Type B pancreatic cell (in vitro differentiated cells): ENCODE data around the gene CNTN2. TPM values are rescaled to one million over a fixed set of nuclear protein-coding genes. Genes with fewer than 3 reads are reported as not detected.

Source experiments
- DNase-seq: peaks from one replicate; pipeline ENCODE4 v3.0.0; 2021; ENCODE audit warnings: mixed read lengths; ENCODE audit not compliant: unreplicated experiment; ENCODE audit errors: extremely low spot score
- H3K27ac Mint-ChIP-seq: 2 replicates; pipeline ENCODE4 v1.8.0; 2021; ENCODE audit warnings: mild to moderate bottlenecking, mixed read lengths
- H3K27me3 Mint-ChIP-seq: 2 replicates; pipeline ENCODE4 v1.8.0; 2021; ENCODE audit warnings: mixed read lengths
- H3K36me3 Mint-ChIP-seq: 2 replicates; pipeline ENCODE4 v1.8.0; 2021; ENCODE audit warnings: mixed read lengths
- H3K4me1 Mint-ChIP-seq: one replicate; pipeline ENCODE4 v1.8.0; 2021; ENCODE audit warnings: mixed read lengths; ENCODE audit not compliant: unreplicated experiment
- H3K4me3 Mint-ChIP-seq: 2 replicates; pipeline ENCODE4 v1.8.0; 2021; ENCODE audit warnings: mild to moderate bottlenecking, mixed read lengths
- H3K9me3 Mint-ChIP-seq: 2 replicates; pipeline ENCODE4 v1.8.0; 2021; ENCODE audit warnings: mixed read lengths
- CTCF ChIP-seq: fragments of 200-600 bp; sonication (generic); conservative IDR thresholded peaks from 2 replicates; pipeline ENCODE4 v1.5.0; 2021; ENCODE audit warnings: antibody characterized with exemption, mild to moderate bottlenecking
- total RNA-seq: library from RNA; stranded (reverse); gene quantifications from 2 replicates; pipeline ENCODE4 v1.2.1, GENCODE V29; 2021; ENCODE audit warnings: low replicate concordance

Gene CNTN2
- total RNA-seq, 1 donor from 2014 or later, result 6.3 TPM

GRCh38 chr1:205073511-205073910 lies 30.5 kb downstream of the CNTN2 start:
- Mint-ChIP-seq H3K27ac (no peak overlapping the region), H3K36me3 (no peaks in the 10 kb centered on the region), H3K4me1 (no peaks in the 10 kb centered on the region), H3K9me3 (no peaks in the 10 kb centered on the region), H3K27me3 (peaks cover 4% of the 10 kb centered on the region), H3K4me3 (no peak overlapping the region)
- TF ChIP-seq CTCF, result no peak
- DNase-seq, result no peak

- Mint-ChIP-seq H3K27ac (no peak overlapping the region), H3K4me1 (no peaks in the 10 kb centered on the region), H3K27me3 (no peaks in the 10 kb centered on the region), H3K4me3 (no peak overlapping the region), H3K36me3 (no peaks in the 10 kb centered on the region), H3K9me3 (no peaks in the 10 kb centered on the region)
- no peak for DNase-seq
- no peak for TF ChIP-seq CTCF
Observed at GRCh38 chr1:205074084-205074483, 31.1 kb downstream of the CNTN2 start.

GRCh38 chr1:205074513-205074912 lies 31.5 kb downstream of the CNTN2 start:
- no peak for DNase-seq
- no peaks in the 10 kb centered on the region for H3K9me3 Mint-ChIP-seq
- H3K27ac Mint-ChIP-seq, result no peak overlapping the region
- TF ChIP-seq CTCF, result no peak
- H3K27me3 Mint-ChIP-seq, result no peaks in the 10 kb centered on the region
- no peaks in the 10 kb centered on the region for H3K36me3 Mint-ChIP-seq
- no peak overlapping the region for H3K4me3 Mint-ChIP-seq
- H3K4me1 Mint-ChIP-seq, result no peaks in the 10 kb centered on the region

GRCh38 chr1:205075642-205076155 lies 32.7 kb downstream of the CNTN2 start:
- H3K9me3 Mint-ChIP-seq, result no peaks in the 10 kb centered on the region
- peaks cover under 1% of the 10 kb centered on the region for H3K36me3 Mint-ChIP-seq
- no peak for DNase-seq
- H3K27ac Mint-ChIP-seq, result no peak overlapping the region
- H3K4me1 Mint-ChIP-seq, result no peaks in the 10 kb centered on the region
- no peak for TF ChIP-seq CTCF
- no peaks in the 10 kb centered on the region for H3K27me3 Mint-ChIP-seq
- no peak overlapping the region for H3K4me3 Mint-ChIP-seq

GRCh38 chr1:205076245-205076761 lies 33.3 kb downstream of the CNTN2 start:
- Mint-ChIP-seq H3K27ac (no peak overlapping the region), H3K9me3 (no peaks in the 10 kb centered on the region), H3K4me3 (no peak overlapping the region), H3K4me1 (no peaks in the 10 kb centered on the region), H3K36me3 (peaks cover 4% of the 10 kb centered on the region), H3K27me3 (no peaks in the 10 kb centered on the region)
- DNase-seq, result no peak
- TF ChIP-seq CTCF, result no peak
